Measurements from ENCODE around the gene DUT.

The DUT gene

DNA sequence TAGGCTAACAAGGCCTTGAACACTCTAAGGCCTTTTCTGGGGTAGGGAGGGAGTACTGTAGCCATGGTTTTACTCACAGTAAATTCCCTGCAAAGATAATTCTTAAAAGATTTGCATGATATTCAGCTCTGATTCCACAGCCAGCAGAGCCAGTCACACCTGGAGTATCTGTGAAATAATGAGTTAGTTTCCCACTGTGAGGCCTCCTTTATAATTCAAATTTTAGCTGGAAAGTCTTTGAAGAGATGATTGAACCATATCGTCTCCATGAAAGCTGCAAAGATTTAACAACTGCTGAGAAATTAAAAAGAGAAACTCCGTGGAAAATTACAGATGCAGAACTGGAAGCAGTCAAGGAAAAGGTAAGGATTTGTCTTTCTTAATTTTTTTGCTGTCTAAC is 32.3 kb upstream of the DUT start:
- ATAC-seq = no peak
- TF ChIP-seq ZFP30 (CRISPR knock-in tag; IDR thresholded peaks at IDR 0.05) = no peak
- no peak for TF ChIP-seq TSHZ2 (CRISPR knock-in tag; IDR thresholded peaks at IDR 0.05)
- TF ChIP-seq BACH2 (CRISPR knock-in tag; IDR thresholded peaks at IDR 0.05; ENCODE audit: borderline replicate concordance) = no peak
- TF ChIP-seq TOX (CRISPR knock-in tag; IDR thresholded peaks at IDR 0.05; ENCODE audit: borderline replicate concordance) = no peak
- no peak for TF ChIP-seq ZFP3 (CRISPR knock-in tag; IDR thresholded peaks at IDR 0.05)
- TF ChIP-seq GLIS3 (CRISPR knock-in tag; IDR thresholded peaks at IDR 0.05) = no peak
- no peak for TF ChIP-seq SNAI2 (CRISPR knock-in tag; IDR thresholded peaks at IDR 0.05)
- no peak for TF ChIP-seq ISL1 (CRISPR knock-in tag; IDR thresholded peaks at IDR 0.05)
- TF ChIP-seq, protein P1, sequence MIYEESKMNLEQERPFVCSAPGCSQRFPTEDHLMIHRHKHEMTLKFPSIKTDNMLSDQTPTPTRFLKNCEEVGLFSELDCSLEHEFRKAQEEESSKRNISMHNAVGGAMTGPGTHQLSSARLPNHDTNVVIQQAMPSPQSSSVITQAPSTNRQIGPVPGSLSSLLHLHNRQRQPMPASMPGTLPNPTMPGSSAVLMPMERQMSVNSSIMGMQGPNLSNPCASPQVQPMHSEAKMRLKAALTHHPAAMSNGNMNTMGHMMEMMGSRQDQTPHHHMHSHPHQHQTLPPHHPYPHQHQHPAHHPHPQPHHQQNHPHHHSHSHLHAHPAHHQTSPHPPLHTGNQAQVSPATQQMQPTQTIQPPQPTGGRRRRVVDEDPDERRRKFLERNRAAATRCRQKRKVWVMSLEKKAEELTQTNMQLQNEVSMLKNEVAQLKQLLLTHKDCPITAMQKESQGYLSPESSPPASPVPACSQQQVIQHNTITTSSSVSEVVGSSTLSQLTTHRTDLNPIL (CRISPR knock-in tag; IDR thresholded peaks at IDR 0.05; ENCODE audit: low read depth) = no peak
- no peak for TF ChIP-seq RARB (CRISPR knock-in tag; IDR thresholded peaks at IDR 0.05)
- no peak for TF ChIP-seq TCF4 (CRISPR knock-in tag; IDR thresholded peaks at IDR 0.05; ENCODE audit: borderline replicate concordance)
- no peak for TF ChIP-seq ZNF70 (CRISPR knock-in tag; IDR thresholded peaks at IDR 0.05)
- no peak for TF ChIP-seq PATZ1 (CRISPR knock-in tag; IDR thresholded peaks at IDR 0.05; ENCODE audit: borderline replicate concordance)
- TF ChIP-seq PPARA (CRISPR knock-in tag; IDR thresholded peaks at IDR 0.05; ENCODE audit: borderline replicate concordance) = no peak
- TF ChIP-seq CSRNP3 (CRISPR knock-in tag; IDR thresholded peaks at IDR 0.05) = no peak
- TF ChIP-seq ZNF8 (CRISPR knock-in tag; IDR thresholded peaks at IDR 0.05) = no peak
- no peak for TF ChIP-seq ARNTL (CRISPR knock-in tag; IDR thresholded peaks at IDR 0.05; ENCODE audit: borderline replicate concordance, low read depth)
- TF ChIP-seq ZC3H10 (CRISPR knock-in tag; IDR thresholded peaks at IDR 0.05) = no peak
- no peak for TF ChIP-seq CSDC2 (CRISPR knock-in tag; IDR thresholded peaks at IDR 0.05)
- no peak for TF ChIP-seq ZNF565 (CRISPR knock-in tag; conservative IDR thresholded peaks at IDR 0.05; ENCODE audit: low read depth)

DNA sequence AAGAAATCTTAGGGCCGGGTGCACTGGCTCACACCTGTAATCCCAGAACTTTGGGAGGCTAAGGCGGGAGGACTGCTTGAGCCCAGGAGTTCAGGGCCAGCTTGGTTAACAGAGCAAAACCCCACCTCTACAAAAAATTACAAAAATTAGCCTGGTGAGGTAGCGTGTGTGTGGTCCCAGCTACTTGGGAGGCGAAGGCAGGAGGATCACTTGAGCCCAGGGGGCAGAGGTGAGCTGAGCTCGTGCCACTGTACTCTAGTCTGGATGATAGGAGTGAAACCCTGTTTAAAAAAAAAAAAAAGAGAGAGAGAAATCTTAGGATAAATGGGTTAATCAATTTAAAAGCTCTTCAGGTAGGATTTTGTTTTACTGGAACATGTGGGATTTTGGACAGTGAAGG is 31.2 kb upstream of the DUT start:
- TF ChIP-seq ZNF565 (CRISPR knock-in tag; conservative IDR thresholded peaks at IDR 0.05; ENCODE audit: low read depth) (no peak), ARNTL (CRISPR knock-in tag; IDR thresholded peaks at IDR 0.05; ENCODE audit: borderline replicate concordance, low read depth) (no peak), ISL1 (CRISPR knock-in tag; IDR thresholded peaks at IDR 0.05) (no peak), TCF4 (CRISPR knock-in tag; IDR thresholded peaks at IDR 0.05; ENCODE audit: borderline replicate concordance) (no peak), TSHZ2 (CRISPR knock-in tag; IDR thresholded peaks at IDR 0.05) (no peak), ESRRG (CRISPR knock-in tag; IDR thresholded peaks at IDR 0.05) (no peak), ZC3H10 (CRISPR knock-in tag; IDR thresholded peaks at IDR 0.05) (no peak), ZNF8 (CRISPR knock-in tag; IDR thresholded peaks at IDR 0.05) (no peak), RARB (CRISPR knock-in tag; IDR thresholded peaks at IDR 0.05) (no peak)
- TF ChIP-seq, protein P2, sequence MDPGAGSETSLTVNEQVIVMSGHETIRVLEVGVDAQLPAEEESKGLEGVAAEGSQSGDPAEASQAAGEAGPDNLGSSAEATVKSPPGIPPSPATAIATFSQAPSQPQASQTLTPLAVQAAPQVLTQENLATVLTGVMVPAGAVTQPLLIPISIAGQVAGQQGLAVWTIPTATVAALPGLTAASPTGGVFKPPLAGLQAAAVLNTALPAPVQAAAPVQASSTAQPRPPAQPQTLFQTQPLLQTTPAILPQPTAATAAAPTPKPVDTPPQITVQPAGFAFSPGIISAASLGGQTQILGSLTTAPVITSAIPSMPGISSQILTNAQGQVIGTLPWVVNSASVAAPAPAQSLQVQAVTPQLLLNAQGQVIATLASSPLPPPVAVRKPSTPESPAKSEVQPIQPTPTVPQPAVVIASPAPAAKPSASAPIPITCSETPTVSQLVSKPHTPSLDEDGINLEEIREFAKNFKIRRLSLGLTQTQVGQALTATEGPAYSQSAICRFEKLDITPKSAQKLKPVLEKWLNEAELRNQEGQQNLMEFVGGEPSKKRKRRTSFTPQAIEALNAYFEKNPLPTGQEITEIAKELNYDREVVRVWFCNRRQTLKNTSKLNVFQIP (CRISPR knock-in tag; IDR thresholded peaks at IDR 0.05; ENCODE audit: borderline replicate concordance, low read depth) = no peak
- TF ChIP-seq, protein P1 (CRISPR knock-in tag; IDR thresholded peaks at IDR 0.05; ENCODE audit: low read depth) = no peak
- no peak for ATAC-seq
